ENCODE results near the gene GABBR2. TPM values are rescaled to one million over a fixed set of nuclear protein-coding genes. Genes with fewer than 3 reads are reported as not detected.

Gene GABBR2
- total RNA-seq, 1 experiment from 2014 or later: not detected

DNA sequence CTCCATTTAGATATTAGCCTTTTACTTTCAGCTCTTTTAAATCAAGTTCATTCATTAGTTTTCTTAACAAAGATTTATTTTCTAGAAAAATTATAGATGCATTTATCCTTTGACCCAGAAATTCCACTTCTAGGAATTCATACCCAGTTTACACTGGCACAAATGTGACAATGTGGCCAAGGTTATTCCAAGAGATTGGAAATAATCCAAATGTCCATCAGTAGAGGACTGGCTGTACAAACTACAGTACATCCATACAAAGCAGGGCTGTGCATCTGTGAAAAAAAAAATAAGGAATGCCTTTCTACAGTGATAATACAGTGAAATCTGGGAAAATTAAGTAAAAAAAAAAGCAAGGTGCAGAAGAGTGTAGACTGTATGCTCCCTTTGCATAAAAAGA is 149.2 kb downstream of the GABBR2 start:
- DNase-seq (ENCODE audit: unreplicated experiment): no peak
- no TSS peak for BruUV-seq (replicated peaks)
- Mint-ChIP-seq H3K4me3 (ENCODE audit: unreplicated experiment) (no peak overlapping the region), H3K27me3 (ENCODE audit: insufficient read depth, unreplicated experiment) (no peaks in the 10 kb centered on the region), H3K27ac (ENCODE audit: low read depth, unreplicated experiment) (no peak overlapping the region), H3K36me3 (ENCODE audit: insufficient read depth, unreplicated experiment) (no peaks in the 10 kb centered on the region), H3K4me1 (ENCODE audit: insufficient read depth, unreplicated experiment) (no peaks in the 10 kb centered on the region), H3K9me3 (ENCODE audit: unreplicated experiment) (no peaks in the 10 kb centered on the region)
- TF ChIP-seq, protein P1, sequence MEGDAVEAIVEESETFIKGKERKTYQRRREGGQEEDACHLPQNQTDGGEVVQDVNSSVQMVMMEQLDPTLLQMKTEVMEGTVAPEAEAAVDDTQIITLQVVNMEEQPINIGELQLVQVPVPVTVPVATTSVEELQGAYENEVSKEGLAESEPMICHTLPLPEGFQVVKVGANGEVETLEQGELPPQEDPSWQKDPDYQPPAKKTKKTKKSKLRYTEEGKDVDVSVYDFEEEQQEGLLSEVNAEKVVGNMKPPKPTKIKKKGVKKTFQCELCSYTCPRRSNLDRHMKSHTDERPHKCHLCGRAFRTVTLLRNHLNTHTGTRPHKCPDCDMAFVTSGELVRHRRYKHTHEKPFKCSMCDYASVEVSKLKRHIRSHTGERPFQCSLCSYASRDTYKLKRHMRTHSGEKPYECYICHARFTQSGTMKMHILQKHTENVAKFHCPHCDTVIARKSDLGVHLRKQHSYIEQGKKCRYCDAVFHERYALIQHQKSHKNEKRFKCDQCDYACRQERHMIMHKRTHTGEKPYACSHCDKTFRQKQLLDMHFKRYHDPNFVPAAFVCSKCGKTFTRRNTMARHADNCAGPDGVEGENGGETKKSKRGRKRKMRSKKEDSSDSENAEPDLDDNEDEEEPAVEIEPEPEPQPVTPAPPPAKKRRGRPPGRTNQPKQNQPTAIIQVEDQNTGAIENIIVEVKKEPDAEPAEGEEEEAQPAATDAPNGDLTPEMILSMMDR (IDR thresholded peaks at IDR 0.05; ENCODE audit: unreplicated experiment): no peak
- intact Hi-C loops (cut with micrococcal nuclease): no loop called here
- ChIA-PET POLR2A (no interaction called here), CTCF (no interaction called here)

DNA sequence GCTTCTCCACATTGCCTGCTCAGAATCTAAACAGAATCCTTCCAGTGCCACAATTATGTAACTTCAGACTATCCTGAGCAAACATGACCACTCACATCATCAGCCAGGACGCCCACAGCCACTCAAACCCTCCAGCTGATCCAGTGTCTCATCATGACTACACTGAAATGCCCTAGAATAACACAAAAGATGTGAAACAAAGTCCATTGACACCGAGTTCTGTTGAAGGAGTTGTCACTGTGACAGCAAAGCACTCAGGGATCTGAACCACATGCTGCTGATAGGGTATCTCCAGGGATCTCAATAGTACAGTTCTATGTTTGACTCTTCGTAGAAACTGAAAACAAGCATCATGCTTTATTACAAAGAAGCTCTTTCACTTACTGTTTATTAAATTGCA is 150.2 kb downstream of the GABBR2 start:
- Mint-ChIP-seq H3K27me3 (ENCODE audit: insufficient read depth, unreplicated experiment) (peaks cover 7% of the 10 kb centered on the region), H3K9me3 (ENCODE audit: unreplicated experiment) (no peaks in the 10 kb centered on the region), H3K4me1 (ENCODE audit: insufficient read depth, unreplicated experiment) (no peaks in the 10 kb centered on the region), H3K4me3 (ENCODE audit: unreplicated experiment) (no peak overlapping the region), H3K27ac (ENCODE audit: low read depth, unreplicated experiment) (no peak overlapping the region), H3K36me3 (ENCODE audit: insufficient read depth, unreplicated experiment) (no peaks in the 10 kb centered on the region)
- CTCF ChIA-PET: no interaction called here
- intact Hi-C loops (cut with micrococcal nuclease): no loop called here
- BruUV-seq (replicated peaks): no TSS peak
- POLR2A ChIA-PET: no interaction called here
- no peak for DNase-seq (ENCODE audit: unreplicated experiment)
- TF ChIP-seq, protein P1 (IDR thresholded peaks at IDR 0.05; ENCODE audit: unreplicated experiment): no peak

DNA sequence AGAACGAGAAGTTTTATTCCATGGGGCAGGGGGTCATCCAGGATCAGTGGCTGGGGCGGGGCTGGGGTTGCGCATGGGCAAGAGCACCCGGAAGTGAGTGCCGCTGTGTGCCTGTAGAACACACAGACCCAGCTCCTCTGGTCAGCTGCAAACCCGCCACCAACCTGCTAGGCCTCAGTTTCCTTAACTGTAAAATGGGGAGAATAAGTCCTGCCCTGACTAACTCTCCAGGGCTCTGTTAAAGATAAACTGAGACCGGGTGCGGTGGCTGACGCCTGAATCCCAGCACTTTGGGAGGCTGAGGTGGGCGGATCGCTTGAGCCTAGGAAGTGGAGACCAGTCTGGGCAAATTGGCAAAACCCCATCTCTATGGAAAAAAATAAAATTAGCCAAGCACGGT is 152.2 kb downstream of the GABBR2 start:
- Mint-ChIP-seq H3K4me3 (ENCODE audit: unreplicated experiment) (no peak overlapping the region), H3K27me3 (ENCODE audit: insufficient read depth, unreplicated experiment) (peaks cover 9% of the 10 kb centered on the region), H3K9me3 (ENCODE audit: unreplicated experiment) (no peaks in the 10 kb centered on the region), H3K27ac (ENCODE audit: low read depth, unreplicated experiment) (no peak overlapping the region), H3K36me3 (ENCODE audit: insufficient read depth, unreplicated experiment) (no peaks in the 10 kb centered on the region), H3K4me1 (ENCODE audit: insufficient read depth, unreplicated experiment) (no peaks in the 10 kb centered on the region)
- CTCF ChIA-PET: no interaction called here
- TF ChIP-seq, protein P1 (IDR thresholded peaks at IDR 0.05; ENCODE audit: unreplicated experiment): no peak
- intact Hi-C loops (cut with micrococcal nuclease): no loop called here
- BruUV-seq (replicated peaks): no TSS peak
- POLR2A ChIA-PET: interaction anchor here (0.7 kb wide), 1 partner anchor 11 kb away, joined by 3 read pairs; no protein-coding TSS in a partner anchor
- DNase-seq (ENCODE audit: unreplicated experiment): no peak

DNA sequence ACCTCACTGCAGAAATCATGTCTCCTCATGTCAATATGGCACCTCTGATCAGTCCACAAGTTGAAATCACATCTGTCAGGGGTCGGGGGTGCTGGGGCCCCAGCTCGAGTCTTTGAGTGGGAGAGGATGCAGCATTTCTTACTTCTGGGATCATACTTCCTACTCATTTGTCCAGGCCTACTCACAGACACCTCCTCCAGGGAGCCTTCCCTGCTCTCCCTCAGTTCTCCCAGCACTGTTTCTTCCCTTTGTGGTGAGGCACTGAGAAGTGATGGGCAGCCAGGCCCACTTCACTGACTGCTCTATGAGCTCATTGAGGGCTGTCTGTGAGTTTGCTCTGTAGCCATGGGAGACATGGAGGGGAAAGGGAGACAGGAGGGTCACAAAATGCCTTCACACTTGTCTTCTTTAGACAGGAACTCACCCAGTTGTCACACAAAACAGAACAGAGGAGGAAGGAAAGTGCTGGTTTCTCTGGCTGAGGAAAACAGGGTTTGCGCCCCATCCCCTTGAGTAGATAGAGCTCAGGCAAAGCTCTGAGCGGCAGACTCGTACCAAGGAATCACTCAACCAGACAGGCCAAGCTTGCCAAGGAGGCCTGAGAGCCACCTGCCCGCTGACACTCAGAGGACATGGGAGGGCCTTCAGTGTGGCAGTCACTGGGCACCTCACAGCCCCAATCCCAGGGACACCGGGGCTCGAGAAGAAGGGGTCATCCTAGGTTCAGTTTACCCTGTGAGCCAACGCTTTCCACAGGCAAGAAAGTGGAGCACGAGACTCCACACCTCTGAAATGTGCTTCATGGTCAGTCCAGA is 152.9 kb downstream of the GABBR2 start:
- TF ChIP-seq, protein P1 (IDR thresholded peaks at IDR 0.05; ENCODE audit: unreplicated experiment): no peak
- H3K36me3 Mint-ChIP-seq (ENCODE audit: insufficient read depth, unreplicated experiment): no peaks in the 10 kb centered on the region
- CTCF ChIA-PET: no interaction called here
- intact Hi-C loops (cut with micrococcal nuclease): no loop called here
- no TSS peak for BruUV-seq (replicated peaks)
- peaks cover 9% of the 10 kb centered on the region for H3K27me3 Mint-ChIP-seq (ENCODE audit: insufficient read depth, unreplicated experiment)
- H3K27ac Mint-ChIP-seq (ENCODE audit: low read depth, unreplicated experiment): no peak overlapping the region
- no peak overlapping the region for H3K4me3 Mint-ChIP-seq (ENCODE audit: unreplicated experiment)
- POLR2A ChIA-PET: interaction anchor here (0.7 kb wide), 1 partner anchor 10 kb away, joined by 3 read pairs; no protein-coding TSS in a partner anchor
- no peaks in the 10 kb centered on the region for H3K4me1 Mint-ChIP-seq (ENCODE audit: insufficient read depth, unreplicated experiment)
- H3K9me3 Mint-ChIP-seq (ENCODE audit: unreplicated experiment): no peaks in the 10 kb centered on the region
- no peak for DNase-seq (ENCODE audit: unreplicated experiment)

Measured in MCF 10A (cell line).